CD14-positive monocyte (primary cell): Measurements from ENCODE around the gene CNKSR2. TPM values are rescaled to one million over a fixed set of nuclear protein-coding genes. Genes with fewer than 3 reads are reported as not detected.

Source experiments
- DNase-seq, 3 donors: peaks; one replicate each; pipeline ENCODE4 v3.0.0-alpha.2; 2011 to 2022
- H2AFZ ChIP-seq: 2 replicates; pipeline ENCODE4 v1.6.0; 2012; ENCODE audit warnings: mild to moderate bottlenecking, low read depth, low read length, inconsistent platforms; ENCODE audit not compliant: insufficient read depth, poor library complexity, severe bottlenecking
- H3K27ac ChIP-seq, 2 donors: 1 replicate in 1 of 2; 2 replicates in 1 of 2; pipeline ENCODE4 v1.5.1; 2012 to 2013; ENCODE audit warnings: low read length in 2 of 2, control low read depth in 1 of 2, inconsistent platforms in 1 of 2, low read depth in 1 of 2, mild to moderate bottlenecking in 1 of 2
- H3K27me3 ChIP-seq, 2 donors: one replicate each; pipeline versions ENCODE4 v1.6.0 to v1.6.1; 2011 to 2013; ENCODE audit warnings: low read length in 2 of 2; ENCODE audit not compliant: control insufficient read depth in 2 of 2, insufficient read depth in 2 of 2
- H3K36me3 ChIP-seq, 2 donors: replicated peaks in 1 of 2; 1 replicate in 1 of 2; 2 replicates in 1 of 2; pipeline versions ENCODE4 v1.5.1 to v1.6.1; 2012 to 2013; ENCODE audit warnings: low read length in 2 of 2, control low read depth in 1 of 2, inconsistent platforms in 1 of 2, mild to moderate bottlenecking in 1 of 2; ENCODE audit not compliant: insufficient read depth in 2 of 2, control insufficient read depth in 1 of 2
- H3K4me1 ChIP-seq, 2 donors: 1 replicate in 1 of 2; 2 replicates in 1 of 2; pipeline versions ENCODE4 v1.5.1 to v1.6.1; 2012 to 2013; ENCODE audit warnings: low read length in 2 of 2, control low read depth in 1 of 2, inconsistent platforms in 1 of 2, mild to moderate bottlenecking in 1 of 2, moderate library complexity in 1 of 2; ENCODE audit not compliant: insufficient read depth in 2 of 2, control insufficient read depth in 1 of 2
- H3K4me2 ChIP-seq: replicated peaks from 2 replicates; pipeline ENCODE3; 2012; ENCODE audit warnings: low read length, moderate library complexity, mild to moderate bottlenecking; ENCODE audit not compliant: poor library complexity, severe bottlenecking; ENCODE audit errors: extremely low read depth
- H3K4me3 ChIP-seq, 3 experiments: fragments of 200-600 bp in 1 of 3; sonication (generic) in 1 of 3; replicated peaks in 1 of 3; 1 replicate in 2 of 3; 2 replicates in 1 of 3; pipeline ENCODE4 v1.5.1; 2011 to 2013; ENCODE audit warnings: low read length in 3 of 3, mild to moderate bottlenecking in 3 of 3, control low read depth in 2 of 3, low read depth in 2 of 3, inconsistent platforms in 1 of 3, moderate library complexity in 1 of 3
- H3K79me2 ChIP-seq: 2 replicates; pipeline ENCODE4 v1.6.0; 2012; ENCODE audit warnings: mild to moderate bottlenecking, control low read depth, inconsistent platforms, low read length, moderate library complexity; ENCODE audit not compliant: insufficient read depth
- H3K9ac ChIP-seq: 2 replicates; pipeline ENCODE4 v1.6.0; 2017; ENCODE audit warnings: low read length, mild to moderate bottlenecking; ENCODE audit not compliant: insufficient read depth, poor library complexity, severe bottlenecking
- H3K9me3 ChIP-seq, 2 donors: replicated peaks in 1 of 2; 1 replicate in 1 of 2; 2 replicates in 1 of 2; pipeline versions ENCODE4 v1.5.1 to v1.6.1; 2012 to 2013; ENCODE audit warnings: low read length in 2 of 2, control low read depth in 1 of 2; ENCODE audit not compliant: control insufficient read depth in 1 of 2, insufficient read depth in 1 of 2
- H4K20me1 ChIP-seq: 2 replicates; pipeline ENCODE4 v1.6.0; 2012; ENCODE audit warnings: mild to moderate bottlenecking, low read length, control low read depth, moderate library complexity; ENCODE audit not compliant: insufficient read depth
- H3K27ac Mint-ChIP-seq, 7 donors: one replicate each; pipeline ENCODE4 v1.8.0; 2020; ENCODE audit warnings: mild to moderate bottlenecking in 7 of 7, mixed read lengths in 7 of 7, moderate library complexity in 6 of 7, inconsistent platforms in 2 of 7
- H3K27me3 Mint-ChIP-seq, 3 donors: one replicate each; pipeline ENCODE4 v1.8.0; 2021 to 2022; ENCODE audit warnings: low read depth in 3 of 3, mild to moderate bottlenecking in 3 of 3, mixed read lengths in 3 of 3, moderate library complexity in 3 of 3, inconsistent platforms in 1 of 3
- H3K36me3 Mint-ChIP-seq, 2 donors: one replicate each; pipeline ENCODE4 v1.8.0; 2020; ENCODE audit warnings: mixed read lengths in 2 of 2, inconsistent platforms in 1 of 2, mild to moderate bottlenecking in 1 of 2
- H3K4me1 Mint-ChIP-seq: one replicate; pipeline ENCODE4 v1.8.0; 2020; ENCODE audit warnings: mild to moderate bottlenecking, mixed read lengths
- H3K4me3 Mint-ChIP-seq, 2 donors: one replicate each; pipeline ENCODE4 v1.8.0; 2020; ENCODE audit warnings: mild to moderate bottlenecking in 2 of 2, mixed read lengths in 2 of 2, moderate library complexity in 1 of 2
- H3K9me3 Mint-ChIP-seq, 7 donors: one replicate each; pipeline ENCODE4 v1.8.0; 2020 to 2022; ENCODE audit warnings: mixed read lengths in 7 of 7, mild to moderate bottlenecking in 6 of 7, moderate library complexity in 6 of 7, inconsistent platforms in 2 of 7
- CTCF ChIP-seq: fragments of 200-600 bp; IDR thresholded peaks from one replicate; pipeline ENCODE4 v1.8.0; 2022; ENCODE audit warnings: antibody characterized with exemption, mild to moderate bottlenecking
- WGBS: methylation state at CpG from one replicate; pipeline ENCODE4 v1.1.5; 2013; ENCODE audit warnings: missing lambda C conversion rate; ENCODE audit not compliant: insufficient coverage; 5-methylcytosine and 5-hydroxymethylcytosine counted together
- intact Hi-C, 2 donors: fragments of 100-400 bp; cut with micrococcal nuclease; formaldehyde crosslinking; loops; one replicate each; pipeline versions ENCODE4 v1.15.0 to v1.15.1; 2023
- polyA plus RNA-seq, 3 donors: library from polyadenylated mRNA; depleted of rRNA in 1 of 3; unstranded in 2 of 3; stranded (reverse) in 1 of 3; fragments of 300-500 nt in 2 of 3; fragments of >200 nt in 1 of 3; fragmentation: Illumina TruSeq in 2 of 3; gene quantifications; 1 replicate in 2 of 3; 2 replicates in 1 of 3; pipeline ENCODE4 v1.2.3, GENCODE V29; 2012 to 2021

The CNKSR2 gene
- polyA plus RNA-seq, 3 donors: 0.12 TPM; not detected in 2

GRCh38 chrX:21699136-21699535 lies 324.9 kb downstream of the CNKSR2 start:
- no peak overlapping the region for H3K4me2 ChIP-seq
- no peaks in the 10 kb centered on the region for H4K20me1 ChIP-seq
- no peak overlapping the region for H3K27ac Mint-ChIP-seq
- peaks cover 0 to 4% of the 10 kb centered on the region in 2 donors for H3K4me1 ChIP-seq
- peaks cover 0 to 12% (median 0%) of the 10 kb centered on the region in 3 donors for H3K27me3 Mint-ChIP-seq
- intact Hi-C loops: no loop called here
- no peak for DNase-seq
- no peaks in the 10 kb centered on the region for H3K27me3 ChIP-seq
- H3K4me1 Mint-ChIP-seq: peaks cover 7% of the 10 kb centered on the region
- H3K27ac ChIP-seq: no peak overlapping the region
- H3K36me3 ChIP-seq: no peaks in the 10 kb centered on the region
- no peak overlapping the region for H2AFZ ChIP-seq
- no peak overlapping the region for H3K9ac ChIP-seq
- H3K4me3 Mint-ChIP-seq: no peak overlapping the region
- WGBS: no CpG with 5 or more reads among the region's 3 CpGs
- no peaks in the 10 kb centered on the region for H3K79me2 ChIP-seq
- H3K9me3 Mint-ChIP-seq: peaks cover 0 to 2% (median 0%) of the 10 kb centered on the region in 7 donors
- no peak overlapping the region for H3K4me3 ChIP-seq
- no peaks in the 10 kb centered on the region for H3K36me3 Mint-ChIP-seq
- no peaks in the 10 kb centered on the region for H3K9me3 ChIP-seq
- TF ChIP-seq CTCF: no peak

GRCh38 chrX:21700275-21700674 lies 326.1 kb downstream of the CNKSR2 start:
- Mint-ChIP-seq H3K27me3 (peaks cover 0 to 14% (median 0%) of the 10 kb centered on the region in 3 donors), H3K9me3 (peaks cover 0 to 2% (median 0%) of the 10 kb centered on the region in 7 donors), H3K27ac (no peak overlapping the region), H3K36me3 (no peaks in the 10 kb centered on the region), H3K4me1 (peaks cover 7% of the 10 kb centered on the region), H3K4me3 (no peak overlapping the region)
- no peak overlapping the region for H3K4me2 ChIP-seq
- TF ChIP-seq CTCF: no peak
- H3K4me3 ChIP-seq: no peak overlapping the region
- intact Hi-C loops: no loop called here
- H3K27me3 ChIP-seq: no peaks in the 10 kb centered on the region
- DNase-seq: peak in 1 of 3 donors; percentile 1
- no peaks in the 10 kb centered on the region for H3K36me3 ChIP-seq
- no peak overlapping the region for H3K9ac ChIP-seq
- WGBS: 80% methylated on average over 1 of the region's 5 CpGs
- H3K27ac ChIP-seq: no peak overlapping the region
- no peaks in the 10 kb centered on the region for H3K9me3 ChIP-seq
- H2AFZ ChIP-seq: no peak overlapping the region
- no peaks in the 10 kb centered on the region for H4K20me1 ChIP-seq
- H3K4me1 ChIP-seq: peaks cover 0 to 4% of the 10 kb centered on the region in 2 donors
- no peaks in the 10 kb centered on the region for H3K79me2 ChIP-seq
